HCT116 (cell line): Measurements from ENCODE around the gene HECW1. TPM values are rescaled to one million over a fixed set of nuclear protein-coding genes. Genes with fewer than 3 reads are reported as not detected.

ENCODE experiments used
- ATAC-seq: fragments of 200-7000 bp; cut with Tn5 transposase; 2 replicates; pipeline ENCODE4 v1.9.1; 2020; ENCODE audit warnings: mild to moderate bottlenecking, moderate library complexity
- BruUV-seq: library from RNA; stranded (reverse); fragments of 400-500 nt; replicated peaks from 2 replicates; lab custom pipeline; 2021; lab: Mats Ljungman, UMichigan
- CTCF ChIA-PET: fragments of 300-600 bp; sonication (Branson Sonifier 250); formaldehyde crosslinking; loops from one replicate; lab custom pipeline; 2021; ENCODE audit warnings: antibody characterized with exemption; lab: Charles Lee
- POLR2A ChIA-PET: fragments of 300-600, 350-600 bp; sonication (Branson Sonifier 250); formaldehyde crosslinking; loops from one replicate; lab custom pipeline; 2021; ENCODE audit warnings: antibody characterized with exemption; lab: Charles Lee
- RAD21 ChIA-PET, 2 experiments: fragments of 300-600 bp; sonication (Branson Sonifier 250); formaldehyde crosslinking; loops; one replicate each; lab custom pipeline; 2023; ENCODE audit warnings: low total read pairs in 2 of 2; ENCODE audit not compliant: uncharacterized antibody in 2 of 2, unreplicated experiment in 2 of 2, low non-redundant PET in 1 of 2; lab: Charles Lee
- DNase-seq: peaks from one replicate; pipeline ENCODE4 v3.0.0-alpha.2; 2010; ENCODE audit warnings: low read depth, low spot score
- H2AFZ ChIP-seq: fragments of 200-600 bp; shearing (Covaris generic), sonication (generic); 2 replicates; pipeline ENCODE4 v1.6.1; 2017; ENCODE audit warnings: low read depth, mixed run types, mixed read lengths, antibody characterized with exemption, low read length; ENCODE audit not compliant: poor library complexity, severe bottlenecking
- H3K27ac ChIP-seq: 2 replicates; pipeline ENCODE4 v1.5.1; 2012; ENCODE audit warnings: low read depth, low read length
- H3K27me3 ChIP-seq: fragments of 200-600 bp; sonication (generic); 2 replicates; pipeline ENCODE4 v1.6.1; 2016; ENCODE audit warnings: mixed run types, low read length, mixed read lengths; ENCODE audit not compliant: insufficient read depth
- H3K36me3 ChIP-seq, 2 experiments: fragments of 200-500 bp in 1 of 2; fragments of 200-600 bp in 1 of 2; sonication (Bioruptor generic) in 1 of 2; sonication (generic) in 1 of 2; 2 replicates each; pipeline versions ENCODE4 v1.5.1 to v1.6.1; 2014 to 2016; ENCODE audit warnings: low read length in 2 of 2, inconsistent platforms in 1 of 2, mixed read lengths in 1 of 2, mixed run types in 1 of 2; ENCODE audit not compliant: insufficient read depth in 2 of 2, control insufficient read depth in 1 of 2
- H3K4me1 ChIP-seq, 2 experiments: fragments of 200-600 bp in 1 of 2; sonication (generic) in 1 of 2; 2 replicates each; pipeline versions ENCODE4 v1.5.1 to v1.6.1; 2012 to 2017; ENCODE audit warnings: low read length in 2 of 2, inconsistent platforms in 1 of 2, mild to moderate bottlenecking in 1 of 2, mixed read lengths in 1 of 2, mixed run types in 1 of 2, moderate library complexity in 1 of 2; ENCODE audit not compliant: insufficient read depth in 2 of 2, control insufficient read depth in 1 of 2
- H3K4me2 ChIP-seq: fragments of 200-600 bp; sonication (generic); 2 replicates; pipeline ENCODE4 v1.6.1; 2017; ENCODE audit warnings: mixed run types, low read length, mixed read lengths
- H3K4me3 ChIP-seq, 2 experiments: fragments of 200-600 bp in 1 of 2; sonication (generic) in 1 of 2; replicated peaks in 1 of 2; 2 replicates each; pipeline ENCODE4 v1.5.1; 2011 to 2016; ENCODE audit warnings: low read length in 2 of 2, control low read depth in 1 of 2, low read depth in 1 of 2, mild to moderate bottlenecking in 1 of 2, mixed read lengths in 1 of 2, mixed run types in 1 of 2
- H3K79me2 ChIP-seq: fragments of 200-600 bp; sonication (generic); 2 replicates; pipeline ENCODE4 v1.6.1; 2017; ENCODE audit warnings: mild to moderate bottlenecking, mixed run types, low read length, moderate library complexity, mixed read lengths; ENCODE audit not compliant: insufficient read depth
- H3K9ac ChIP-seq: fragments of 200-600 bp; sonication (generic); 2 replicates; pipeline ENCODE4 v1.6.1; 2016; ENCODE audit warnings: low read length, mixed read lengths
- H3K9me2 ChIP-seq: fragments of 200-600 bp; sonication (generic), shearing (Covaris generic); 2 replicates; pipeline ENCODE4 v1.6.1; 2017; ENCODE audit warnings: mixed run types, mild to moderate bottlenecking, moderate library complexity; ENCODE audit not compliant: insufficient read depth
- H3K9me3 ChIP-seq, 2 experiments: fragments of 200-500 bp in 1 of 2; fragments of 200-600 bp in 1 of 2; sonication (Bioruptor generic) in 1 of 2; sonication (generic) in 1 of 2; 2 replicates each; pipeline ENCODE4 v1.6.1; 2014 to 2017; ENCODE audit warnings: low read length in 2 of 2, mixed read lengths in 2 of 2, inconsistent platforms in 1 of 2, low read depth in 1 of 2, mild to moderate bottlenecking in 1 of 2, mixed run types in 1 of 2, moderate library complexity in 1 of 2; ENCODE audit not compliant: control insufficient read depth in 1 of 2, insufficient read depth in 1 of 2
- H4K20me1 ChIP-seq: fragments of 200-600 bp; sonication (generic), shearing (Covaris generic); 2 replicates; pipeline ENCODE4 v1.6.1; 2017; ENCODE audit warnings: mixed run types, mild to moderate bottlenecking, moderate library complexity; ENCODE audit not compliant: insufficient read depth
- ATF3 ChIP-seq: IDR thresholded peaks from 2 replicates; pipeline ENCODE4 v1.6.1; 2012
- CBX3 ChIP-seq: IDR thresholded peaks from 2 replicates; pipeline ENCODE4 v1.6.1; 2012; ENCODE audit warnings: low read depth
- CEBPB ChIP-seq: IDR thresholded peaks from 2 replicates; pipeline ENCODE4 v1.6.1; 2012; ENCODE audit warnings: low read depth
- EGR1 ChIP-seq: IDR thresholded peaks from 2 replicates; pipeline ENCODE4 v1.6.1; 2012; ENCODE audit warnings: low read depth
- EZH2phosphoT487 ChIP-seq: fragments of 200-600 bp; IDR thresholded peaks from 2 replicates; pipeline ENCODE4 v1.6.1; 2018; ENCODE audit warnings: antibody characterized with exemption, borderline replicate concordance
- FOSL1 ChIP-seq: IDR thresholded peaks from 2 replicates; pipeline ENCODE4 v1.6.1; 2012; ENCODE audit warnings: low read depth
- JUND ChIP-seq: IDR thresholded peaks from 2 replicates; pipeline ENCODE4 v1.6.1; 2012
- MAX ChIP-seq: IDR thresholded peaks from 2 replicates; pipeline ENCODE4 v1.6.1; 2012
- RAD21 ChIP-seq: IDR thresholded peaks from 2 replicates; pipeline ENCODE4 v1.6.1; 2012; ENCODE audit warnings: low read depth, mild to moderate bottlenecking
- SIN3A ChIP-seq: IDR thresholded peaks from 2 replicates; pipeline ENCODE4 v1.6.1; 2012; ENCODE audit warnings: low read depth
- SRF ChIP-seq: IDR thresholded peaks from 2 replicates; pipeline ENCODE4 v1.6.1; 2012; ENCODE audit warnings: low read depth
- YY1 ChIP-seq: IDR thresholded peaks from 2 replicates; pipeline ENCODE4 v1.6.1; 2011; ENCODE audit warnings: low read length, low read depth, moderate library complexity, mild to moderate bottlenecking; ENCODE audit not compliant: insufficient replicate concordance; ENCODE audit errors: extremely low read depth
- ZBTB33 ChIP-seq: IDR thresholded peaks from 2 replicates; pipeline ENCODE4 v1.6.1; 2011; ENCODE audit warnings: mild to moderate bottlenecking, low read length, moderate library complexity; ENCODE audit not compliant: insufficient replicate concordance; ENCODE audit errors: extremely low read depth
- ZFX ChIP-seq: fragments of 450-650 bp; IDR thresholded peaks from 2 replicates; pipeline ENCODE4 v1.6.1; 2017
- intact Hi-C: fragments of 100-400 bp; cut with micrococcal nuclease; formaldehyde crosslinking; loops from 2 replicates; pipeline ENCODE4 v1.10.0; 2022
- total RNA-seq: library from RNA; stranded (reverse); gene quantifications from one replicate; pipeline ENCODE4 v1.2.1, GENCODE V29; 2021; ENCODE audit not compliant: unreplicated experiment

HECW1 gene
- total RNA-seq, 1 experiment from 2014 or later: 5.6 TPM

- TF ChIP-seq ZBTB33: no peak
These were observed 453.3 kb downstream of the HECW1 start (continued) for GRCh38 chr7:43565786-43566185.

- CTCF ChIA-PET: interaction anchor here (2.4 kb wide), 1 partner anchor 14 kb away, joined by 16 read pairs; the partner anchor contains the start of gene STK17A
- intact Hi-C loops: no loop called here
- Histone ChIP-seq H3K79me2 (no peaks in the 10 kb centered on the region), H3K4me2 (no peak overlapping the region), H3K36me3 (no peaks in the 10 kb centered on the region), H3K9me2 (no peaks in the 10 kb centered on the region), H3K27me3 (no peaks in the 10 kb centered on the region), H3K4me1 (peaks cover 0 to 26% of the 10 kb centered on the region in 2 experiments; a peak in 2 of 4 replicates), H3K27ac (no peak overlapping the region), H3K9ac (no peak overlapping the region), H3K4me3 (no peak overlapping the region), H3K9me3 (no peaks in the 10 kb centered on the region), H2AFZ (no peak overlapping the region), H4K20me1 (no peaks in the 10 kb centered on the region)
- POLR2A ChIA-PET: interaction anchor here (3.0 kb wide), 1 partner anchor 14 kb away, joined by 14 read pairs; the partner anchor contains the start of gene STK17A
- RAD21 ChIA-PET: interaction anchor here in 1 of 2 experiments (1.4 kb wide), 1 partner anchor 14 kb away, joined by 5 read pairs; the partner anchor contains the start of gene STK17A
- ATAC-seq (no peak), DNase-seq (no peak)
- no peak for TF ChIP-seq JUND
- no peak for TF ChIP-seq RAD21
- TF ChIP-seq SRF: no peak
- no TSS peak for BruUV-seq
These were observed 456.1 kb downstream of the HECW1 start for GRCh38 chr7:43568529-43568928.

- ChIA-PET POLR2A (interaction anchor here (3.0 kb wide), 1 partner anchor 13 kb away, joined by 14 read pairs; the partner anchor contains the start of gene STK17A), CTCF (interaction anchor here (2.4 kb wide), 1 partner anchor 13 kb away, joined by 16 read pairs; the partner anchor contains the start of gene STK17A), RAD21 (interaction anchor here in 1 of 2 experiments (1.4 kb wide), 1 partner anchor 13 kb away, joined by 5 read pairs; the partner anchor contains the start of gene STK17A)
- Histone ChIP-seq H3K4me3 (no peak overlapping the region), H3K9ac (no peak overlapping the region), H2AFZ (no peak overlapping the region), H3K9me3 (no peaks in the 10 kb centered on the region), H3K27ac (no peak overlapping the region), H3K9me2 (no peaks in the 10 kb centered on the region), H4K20me1 (no peaks in the 10 kb centered on the region), H3K27me3 (no peaks in the 10 kb centered on the region), H3K36me3 (no peaks in the 10 kb centered on the region), H3K4me1 (peaks cover 0 to 26% of the 10 kb centered on the region in 2 experiments; a peak in 2 of 4 replicates), H3K79me2 (no peaks in the 10 kb centered on the region), H3K4me2 (peak overlapping the region; percentile 16)
- intact Hi-C loops: no loop called here
- ATAC-seq: peak; percentile 60
- BruUV-seq: no TSS peak
- no peak for DNase-seq
- TF ChIP-seq SRF (no peak), CEBPB (no peak), MAX (no peak), EZH2phosphoT487 (no peak), EGR1 (0 out of 2 replicates have a peak, but pooled peaks have one; percentile 27), CBX3 (peak; percentile 40; the same call in 1 of the 2 replicates), ZFX (no peak), RAD21 (no peak), SIN3A (no peak), YY1 (no peak), ATF3 (no peak), JUND (no peak), FOSL1 (peak; percentile 45; the same call in 1 of the 2 replicates)
These were observed 457.0 kb downstream of the HECW1 start for GRCh38 chr7:43569424-43569823.
